ENCODE measurements around the gene KMT2C.

The KMT2C gene

GRCh38 chr7:152131981-152132494 is 303.8 kb downstream of the KMT2C start:
- no peak for DNase-seq

GRCh38 chr7:152130658-152131590 is 304.9 kb downstream of the KMT2C start:
- no peak for DNase-seq

GRCh38 chr7:152129682-152130081 is 306.1 kb downstream of the KMT2C start:
- no peak for DNase-seq

- DNase-seq = no peak
Observed at GRCh38 chr7:152128741-152129461, 306.9 kb downstream of the KMT2C start.

GRCh38 chr7:152128252-152128651 is 307.6 kb downstream of the KMT2C start:
- no peak for DNase-seq

- DNase-seq = no peak
Observed at GRCh38 chr7:152127229-152127628, 308.6 kb downstream of the KMT2C start.

GRCh38 chr7:152126741-152127140 is 309.1 kb downstream of the KMT2C start:
- DNase-seq = no peak

GRCh38 chr7:152122540-152122939 is 313.3 kb downstream of the KMT2C start:
- no peak for DNase-seq

- DNase-seq = no peak
Observed at GRCh38 chr7:152121432-152121831, 314.4 kb downstream of the KMT2C start.

GRCh38 chr7:152120776-152121175 is 315.0 kb downstream of the KMT2C start:
- DNase-seq = no peak

- no peak for DNase-seq
Observed at GRCh38 chr7:152120210-152120609, 315.6 kb downstream of the KMT2C start.

- no peak for DNase-seq
Observed at GRCh38 chr7:152117356-152117755, 318.4 kb downstream of the KMT2C start.

- no peak for DNase-seq
Observed at GRCh38 chr7:152115021-152115718, 320.6 kb downstream of the KMT2C start.

GRCh38 chr7:152112829-152113228 is 323.0 kb downstream of the KMT2C start:
- no peak for DNase-seq

GRCh38 chr7:152108359-152108758 is 327.4 kb downstream of the KMT2C start:
- DNase-seq = no peak

GRCh38 chr7:152107945-152108344 is 327.9 kb downstream of the KMT2C start:
- DNase-seq = no peak

GRCh38 chr7:152106990-152107389 is 328.8 kb downstream of the KMT2C start:
- DNase-seq = no peak

- DNase-seq = no peak
Observed at GRCh38 chr7:152105205-152105604, 330.6 kb downstream of the KMT2C start.

GRCh38 chr7:152103691-152104090 is 332.1 kb downstream of the KMT2C start:
- DNase-seq = no peak

GRCh38 chr7:152103066-152103465 is 332.7 kb downstream of the KMT2C start:
- no peak for DNase-seq

GRCh38 chr7:152097330-152097729 is 338.5 kb downstream of the KMT2C start:
- DNase-seq = no peak

- no peak for DNase-seq
Observed at GRCh38 chr7:152095771-152096170, 340.0 kb downstream of the KMT2C start.

- no peak for DNase-seq
Observed at GRCh38 chr7:152093717-152094116, 342.1 kb downstream of the KMT2C start.
